ENCODE data around the gene ZDHHC19.
A peak's percentile ranks its signal among the peaks of the same experiment; 100 is the strongest.
"Not testable (repeated sequence)": the region's sequence is repeated elsewhere in the genome, so short reads cannot be mapped to it uniquely, and the experiment has no call there.

Gene ZDHHC19

GRCh38 chr3:196210673-196211556, at the start of gene ZDHHC19:
ZDHHC19 (minus strand) TSS chr3:196211400; CDS start chr3:196211315, 85 bp downstream.
- no peak for DNase-seq

- no peak for DNase-seq
Measured at GRCh38 chr3:196260784-196261183, 49.6 kb upstream of the ZDHHC19 start.

- DNase-seq, result no peak
Measured at GRCh38 chr3:196255776-196256175, 44.6 kb upstream of the ZDHHC19 start.

- DNase-seq, result no peak
Measured at GRCh38 chr3:196254376-196255283, 43.4 kb upstream of the ZDHHC19 start.

GRCh38 chr3:196251918-196252317, 40.7 kb upstream of the ZDHHC19 start:
- DNase-seq, result no peak

GRCh38 chr3:196246612-196247308, 35.6 kb upstream of the ZDHHC19 start:
- peak in 1 of 2 donors; percentile 7 for DNase-seq

- not testable (repeated sequence) for DNase-seq
Measured at GRCh38 chr3:196244166-196244565, 33.0 kb upstream of the ZDHHC19 start.

- no peak for DNase-seq
Measured at GRCh38 chr3:196241704-196242103, 30.5 kb upstream of the ZDHHC19 start.

- DNase-seq, result no peak
Measured at GRCh38 chr3:196240424-196240823, 29.2 kb upstream of the ZDHHC19 start.

- no peak for DNase-seq
Measured at GRCh38 chr3:196238612-196239560, 27.7 kb upstream of the ZDHHC19 start.

- no peak for DNase-seq
Measured at GRCh38 chr3:196237203-196237602, 26.0 kb upstream of the ZDHHC19 start.

- DNase-seq, result no peak
Measured at GRCh38 chr3:196236223-196236622, 25.0 kb upstream of the ZDHHC19 start.

GRCh38 chr3:196235452-196236122, 24.4 kb upstream of the ZDHHC19 start:
- DNase-seq, result no peak

GRCh38 chr3:196232882-196233251, 21.7 kb upstream of the ZDHHC19 start:
- DNase-seq, result no peak

- no peak for DNase-seq
Measured at GRCh38 chr3:196232154-196232881, 21.1 kb upstream of the ZDHHC19 start.

- DNase-seq, result no peak
Measured at GRCh38 chr3:196227629-196228493, 16.7 kb upstream of the ZDHHC19 start.

- no peak for DNase-seq
Measured at GRCh38 chr3:196227121-196227561, 15.9 kb upstream of the ZDHHC19 start.

GRCh38 chr3:196225763-196226364, 14.7 kb upstream of the ZDHHC19 start:
- no peak for DNase-seq

GRCh38 chr3:196225086-196225485, 13.9 kb upstream of the ZDHHC19 start:
- DNase-seq, result no peak
